CD4-positive, alpha-beta T cell treated with Interleukin-4 for 1 hour (primary cell): ENCODE results near the gene BBS12.
A peak's percentile ranks its signal among the peaks of the same experiment; 100 is the strongest.

Source experiments
- DNase-seq, 2 donors: peaks; one replicate each; pipeline ENCODE4 v3.0.0-alpha.2; 2020 to 2022

BBS12 gene

DNA sequence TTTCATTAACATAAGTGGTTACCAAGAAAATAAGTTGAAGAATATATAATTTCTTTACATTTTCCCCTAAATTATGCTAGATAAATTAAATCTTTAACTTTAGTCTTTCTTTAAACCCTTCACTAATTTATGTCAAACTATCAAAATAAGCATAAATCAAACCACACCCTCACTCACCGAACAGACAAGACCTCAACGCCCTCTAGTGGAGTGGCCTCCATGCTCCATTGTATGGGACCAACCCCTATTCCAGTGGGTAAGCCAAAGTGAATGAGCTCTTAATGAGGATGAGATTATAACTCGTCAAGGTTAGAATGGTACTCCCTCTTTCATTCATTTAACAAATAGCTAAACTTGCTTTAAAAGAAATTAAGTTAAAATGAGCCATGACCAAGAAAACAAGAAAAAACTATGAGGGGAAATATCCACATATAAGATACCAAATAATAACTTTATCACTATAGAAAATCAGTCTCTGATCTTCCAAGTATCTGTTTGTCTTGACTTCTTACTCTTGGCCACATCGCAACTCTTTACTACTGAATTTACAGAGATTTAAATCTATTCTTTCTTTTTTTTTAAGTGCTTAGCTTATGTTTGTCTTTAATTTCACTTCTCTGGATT is 15.6 kb upstream of the BBS12 start:
- peak; percentile 57 to 72 for DNase-seq

GRCh38 chr4:122718281-122718680 is 14.2 kb upstream of the BBS12 start:
- no peak for DNase-seq

GRCh38 chr4:122722256-122722655 is 10.2 kb upstream of the BBS12 start:
- no peak for DNase-seq

DNA sequence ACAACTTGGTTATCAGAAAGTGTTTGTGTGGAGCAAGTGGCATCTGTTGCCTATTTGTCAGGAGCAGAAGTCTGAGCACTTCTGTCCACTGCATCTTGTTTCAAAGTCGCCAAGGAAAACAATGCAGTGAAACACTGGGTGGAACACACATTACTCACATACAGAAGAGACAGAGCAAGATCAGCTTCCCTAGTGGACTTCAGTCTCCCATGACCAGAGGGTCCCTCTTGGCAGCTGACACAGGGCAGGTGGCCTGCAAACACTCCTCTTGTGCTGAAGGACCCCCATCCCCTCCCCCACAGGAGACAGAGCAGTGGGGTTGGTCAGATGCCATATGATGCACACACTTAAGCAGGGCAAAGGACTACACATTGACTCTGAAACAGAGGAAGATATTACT is 3.6 kb upstream of the BBS12 start:
- no peak for DNase-seq

DNA sequence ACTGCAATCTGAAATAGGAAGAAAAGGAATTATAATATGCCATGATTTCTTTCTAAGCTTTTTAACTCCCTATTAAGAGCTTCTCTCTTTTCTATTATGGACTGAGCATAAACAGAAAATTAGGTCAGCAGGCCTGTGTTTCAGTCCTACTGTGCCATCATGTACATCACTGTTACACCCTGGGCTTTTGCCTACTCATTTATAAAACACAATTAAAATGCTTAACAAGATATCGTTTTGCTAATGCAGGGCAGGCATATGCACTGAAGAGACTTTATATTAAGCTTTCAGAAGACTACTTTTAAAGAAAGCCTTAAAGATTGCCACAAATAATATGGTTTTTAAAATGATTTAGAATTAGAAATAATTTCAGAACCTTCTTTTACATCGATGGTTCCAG is 828 bp upstream of the BBS12 start:
- DNase-seq: no peak

- DNase-seq: no peak
These were observed 1.2 kb downstream of the BBS12 start for GRCh38 chr4:122733787-122734120.

DNA sequence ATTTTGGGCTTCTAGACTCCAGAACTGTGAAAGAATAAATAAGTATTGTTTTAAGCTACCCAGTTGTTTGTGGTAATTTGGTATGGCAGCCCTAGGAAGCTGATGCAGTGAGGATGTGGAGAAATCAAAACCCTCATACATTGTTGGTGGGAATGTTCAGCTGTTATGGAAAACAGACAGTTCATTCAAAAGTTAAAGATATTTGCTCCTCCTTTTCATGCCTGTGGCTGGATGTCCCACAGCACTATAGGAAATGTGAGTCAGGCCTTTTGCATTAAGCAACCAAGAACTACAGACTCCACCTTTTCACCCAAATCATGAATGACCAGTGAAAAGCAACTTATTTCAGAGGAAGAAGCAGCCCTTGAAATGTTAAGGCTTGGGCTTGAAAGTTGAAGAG is 6.7 kb downstream of the BBS12 start:
- DNase-seq: no peak

DNA sequence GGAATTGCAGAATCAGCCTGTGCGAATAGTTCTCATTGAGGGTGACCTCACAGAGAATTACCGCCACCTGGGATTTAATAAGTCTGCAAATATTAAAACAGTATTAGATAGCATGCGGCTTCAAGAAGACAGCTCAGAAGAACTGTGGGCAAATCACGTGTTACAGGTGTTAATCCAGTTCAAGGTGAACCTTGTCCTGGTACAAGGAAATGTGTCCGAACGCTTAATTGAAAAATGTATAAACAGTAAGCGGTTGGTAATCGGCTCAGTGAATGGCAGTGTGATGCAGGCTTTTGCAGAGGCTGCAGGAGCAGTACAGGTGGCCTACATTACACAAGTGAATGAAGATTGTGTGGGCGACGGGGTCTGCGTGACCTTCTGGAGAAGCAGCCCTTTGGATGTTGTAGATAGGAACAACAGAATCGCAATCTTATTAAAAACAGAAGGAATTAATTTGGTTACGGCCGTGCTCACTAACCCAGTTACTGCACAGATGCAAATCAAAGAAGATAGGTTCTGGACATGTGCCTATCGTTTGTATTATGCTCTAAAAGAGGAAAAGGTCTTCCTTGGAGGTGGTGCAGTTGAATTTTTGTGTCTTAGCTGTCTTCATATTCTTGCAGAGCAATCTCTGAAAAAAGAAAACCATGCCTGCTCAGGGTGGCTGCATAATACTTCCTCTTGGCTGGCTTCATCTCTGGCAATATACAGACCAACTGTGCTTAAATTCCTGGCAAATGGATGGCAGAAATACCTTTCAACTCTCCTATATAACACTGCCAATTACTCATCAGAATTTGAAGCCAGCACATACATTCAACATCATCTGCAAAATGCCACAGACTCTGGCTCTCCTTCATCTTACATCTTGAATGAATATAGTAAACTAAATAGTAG is 10.7 kb downstream of the BBS12 start:
- DNase-seq: no peak

GRCh38 chr4:122744229-122744628 is 11.7 kb downstream of the BBS12 start:
- no peak for DNase-seq

DNA sequence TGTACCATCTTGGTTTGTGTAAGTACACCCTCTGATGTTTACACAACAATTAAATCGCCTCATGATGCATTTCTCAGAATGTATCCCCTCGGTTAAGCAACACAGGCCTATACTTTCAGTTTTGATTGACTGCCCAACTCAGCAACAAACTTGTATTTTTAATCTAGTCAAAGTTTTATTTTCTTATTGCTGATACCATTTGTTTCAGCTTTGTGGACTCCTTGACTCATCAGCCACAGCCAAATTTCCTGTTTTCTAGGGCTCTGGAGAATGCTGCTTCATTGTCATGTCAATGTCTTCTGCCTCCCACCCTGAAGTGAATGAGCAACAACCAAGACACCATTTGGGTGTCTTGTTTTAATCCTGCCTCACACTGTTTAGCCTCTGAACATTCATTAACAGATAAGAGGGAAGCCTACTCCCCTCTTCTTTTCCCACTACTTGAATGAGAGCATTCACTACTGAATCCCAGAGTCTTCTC is 14.0 kb downstream of the BBS12 start:
- no peak for DNase-seq

- no peak for DNase-seq
These were observed 14.6 kb downstream of the BBS12 start for GRCh38 chr4:122747068-122747467.

DNA sequence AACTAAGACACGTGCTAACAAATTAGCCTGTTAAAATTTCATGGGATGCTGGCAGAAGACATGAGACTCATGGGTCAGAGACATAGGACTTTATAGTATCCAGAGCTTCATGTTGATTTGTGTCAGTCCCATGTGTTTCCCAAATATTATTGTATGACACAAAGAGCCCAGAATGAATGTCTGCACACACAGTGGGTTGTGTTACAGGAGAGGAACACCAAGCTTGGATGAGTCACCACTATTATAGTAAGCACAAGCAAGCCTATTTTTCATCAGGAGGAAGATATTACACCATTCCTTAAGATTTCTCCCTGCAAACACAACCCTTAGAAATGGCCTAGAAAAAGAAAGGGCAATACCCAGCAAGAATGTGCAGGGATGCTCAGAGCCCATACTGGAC is 15.4 kb downstream of the BBS12 start:
- no peak for DNase-seq

- DNase-seq: no peak
These were observed 17.4 kb downstream of the BBS12 start for GRCh38 chr4:122749704-122750454.

DNA sequence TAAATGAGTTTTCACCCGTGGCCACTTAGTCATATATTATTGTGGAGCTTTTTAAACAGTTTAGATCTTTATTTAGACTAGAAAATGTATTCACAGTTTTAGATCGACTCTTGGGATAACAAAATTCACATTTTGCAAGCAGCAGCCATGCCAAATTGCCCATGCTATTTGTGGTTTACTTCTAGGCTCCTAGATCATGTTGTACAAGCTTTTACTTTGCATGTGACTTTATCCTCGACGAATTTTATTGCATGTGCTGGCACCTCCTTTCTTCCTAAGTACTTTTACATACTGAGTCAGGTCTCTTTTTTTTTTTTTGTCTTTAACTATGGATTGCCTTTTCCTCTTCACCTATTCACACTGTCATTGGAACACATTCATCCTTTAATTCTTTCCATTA is 23.2 kb downstream of the BBS12 start:
- no peak for DNase-seq

DNA sequence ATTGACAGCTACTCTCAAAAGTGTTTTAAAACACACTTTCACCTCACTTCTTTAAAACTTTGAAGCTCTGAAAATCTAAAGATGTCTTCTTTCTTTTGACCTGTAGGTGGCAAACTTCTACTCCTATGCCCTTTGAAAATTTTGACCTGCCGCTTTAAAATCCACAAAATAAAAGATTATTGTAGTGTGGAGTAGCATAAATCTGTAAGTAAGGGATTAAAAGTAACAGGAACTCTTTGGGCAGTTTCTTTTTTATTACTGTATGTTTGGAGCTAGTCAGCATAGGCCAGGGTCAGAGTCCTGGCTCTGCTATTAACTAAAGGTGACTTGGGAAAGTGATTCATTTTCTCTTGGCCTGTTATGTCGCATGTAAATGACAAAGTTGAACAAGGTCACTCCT is 25.5 kb downstream of the BBS12 start:
- DNase-seq: peak in 1 of 2 donors; percentile 49

DNA sequence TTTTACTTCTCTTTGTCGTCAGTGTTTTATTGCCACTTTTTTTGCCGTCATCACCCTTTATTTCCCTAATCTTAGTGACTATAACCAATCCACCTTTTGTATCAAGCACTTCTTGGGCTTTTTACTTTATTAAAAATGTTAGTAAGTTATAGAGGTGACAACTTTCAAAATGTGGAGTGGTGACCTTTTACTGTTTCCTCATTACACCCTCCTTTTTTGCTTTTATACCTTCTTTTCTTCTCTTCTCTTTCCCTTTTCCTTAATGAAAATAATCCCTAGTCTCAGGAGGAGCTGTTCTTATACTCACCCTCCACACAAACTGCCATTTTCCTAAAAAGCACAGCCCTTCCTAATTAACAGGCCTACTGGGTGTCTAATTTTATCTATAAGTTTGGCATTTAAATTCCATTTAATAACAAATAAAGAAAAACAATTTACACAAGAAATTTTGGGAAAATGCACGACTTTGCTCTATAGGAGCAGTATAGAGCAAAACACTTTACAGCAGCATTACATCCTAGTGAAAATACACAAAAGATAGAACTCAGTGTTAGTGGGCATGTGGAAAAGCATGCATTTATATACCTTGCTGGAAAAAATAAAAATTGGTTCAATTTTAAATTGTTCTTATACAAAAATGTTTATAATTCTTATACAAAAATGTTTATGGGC is 27.3 kb downstream of the BBS12 start:
- no peak for DNase-seq

DNA sequence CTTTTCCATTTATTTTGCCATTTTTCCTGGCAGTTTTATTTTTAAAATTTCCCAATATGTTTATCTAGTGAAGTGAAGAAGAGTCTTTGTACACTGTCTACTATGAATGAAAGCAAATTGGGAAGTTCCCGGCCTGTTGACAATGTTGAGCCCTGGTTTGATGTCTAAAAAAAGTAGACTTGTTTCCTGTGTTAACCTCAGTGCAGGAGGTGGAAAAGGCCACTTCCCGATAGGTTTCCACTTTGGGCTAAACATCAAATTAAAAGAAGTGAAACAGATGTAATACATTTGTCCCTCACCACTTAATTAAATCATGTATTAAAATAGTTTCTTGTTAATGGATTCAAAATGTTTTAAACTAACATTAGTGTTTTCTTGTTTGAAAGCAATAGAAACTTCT is 30.0 kb downstream of the BBS12 start:
- DNase-seq: peak; percentile 19 to 54

- no peak for DNase-seq
These were observed 30.6 kb downstream of the BBS12 start for GRCh38 chr4:122762966-122763716.

DNA sequence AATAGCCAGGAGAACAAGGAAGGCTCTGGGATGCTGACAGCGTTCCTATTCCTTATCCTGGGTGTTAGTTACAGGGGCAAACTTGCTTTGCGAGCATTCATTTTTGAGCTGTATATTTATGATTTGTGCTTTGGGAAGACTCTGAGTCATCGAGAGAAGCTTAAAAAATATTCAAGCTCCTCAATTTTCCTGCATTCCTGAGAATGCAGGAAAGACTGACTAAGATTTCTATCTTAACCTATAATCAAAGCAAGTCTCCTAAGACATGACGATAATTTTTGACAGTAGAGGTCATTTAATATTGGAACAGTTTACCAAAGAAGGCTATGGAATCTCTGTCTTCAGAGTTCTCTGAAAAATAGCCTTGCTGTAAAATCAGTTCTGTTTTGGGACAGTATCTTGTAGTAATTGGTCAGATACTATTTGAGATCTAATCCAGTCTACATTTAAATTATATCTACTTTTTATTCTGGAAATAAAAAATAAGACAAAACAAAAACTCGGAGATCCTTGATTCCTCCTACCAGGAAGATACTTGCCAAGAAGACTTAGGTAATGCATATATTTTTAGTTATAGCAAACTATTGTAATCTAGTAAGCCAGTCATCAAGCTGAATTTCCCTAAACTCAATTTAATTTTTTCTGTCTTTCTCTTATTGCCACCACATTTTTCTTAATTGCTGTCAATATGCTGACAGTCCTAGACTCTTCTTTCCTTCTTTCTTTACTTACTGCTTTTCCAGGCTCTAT is 31.7 kb downstream of the BBS12 start:
- DNase-seq: no peak

GRCh38 chr4:122764821-122765215 is 32.3 kb downstream of the BBS12 start:
- DNase-seq: no peak

DNA sequence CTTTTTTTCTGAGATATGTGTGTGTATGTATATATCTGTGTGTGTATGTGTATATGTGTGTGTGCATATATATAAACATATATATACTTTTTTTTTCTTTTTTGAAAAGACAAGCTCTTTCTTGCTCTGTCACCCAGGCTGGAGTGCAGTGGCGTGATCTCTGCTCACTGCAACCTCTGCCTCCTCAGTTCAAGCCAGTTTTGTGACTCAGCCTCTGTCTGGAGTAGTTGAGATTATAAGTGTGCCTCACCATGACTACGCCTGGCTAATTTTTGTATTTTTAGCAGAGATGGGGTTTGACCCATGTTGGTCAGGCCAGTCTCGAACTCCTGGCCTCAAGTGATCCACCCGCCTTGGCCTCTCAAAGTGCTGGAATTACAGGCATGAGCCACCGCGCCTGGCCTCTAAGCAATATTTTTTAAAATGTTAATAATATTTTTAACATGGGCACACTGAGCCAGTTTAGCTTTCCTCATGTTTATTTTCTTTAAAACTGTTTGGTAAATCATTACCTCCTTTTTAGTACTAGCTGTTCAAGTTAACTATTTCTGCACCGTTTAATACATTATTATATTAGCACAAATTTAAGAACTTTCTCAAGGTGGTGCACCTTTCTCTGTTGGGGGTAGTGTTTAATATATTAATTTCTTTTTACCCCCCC is 33.3 kb downstream of the BBS12 start:
- DNase-seq: no peak
